ENCODE results near the gene ANXA2.
"Not testable (repeated sequence)": the region's sequence is repeated elsewhere in the genome, so short reads cannot be mapped to it uniquely, and the experiment has no call there.

GRCh38 chr15:60335296-60335695 lies 62.5 kb downstream of the ANXA2 start:
- not testable (repeated sequence) for TF ChIP-seq CTCF, POLR2A (IDR thresholded peaks at IDR 0.05)
